Aorta (tissue), 5 donors: ENCODE results near the gene AMPH. TPM values are rescaled to one million over a fixed set of nuclear protein-coding genes. Genes with fewer than 3 reads are reported as not detected.

ENCODE experiments used
- ATAC-seq: fragments of 200-7000 bp; cut with Tn5 transposase; one replicate; pipeline ENCODE4 v1.9.1; 2022; ENCODE audit warnings: moderate library complexity; ENCODE audit not compliant: low FRiP score
- DNase-seq, 2 donors: peaks; one replicate each; pipeline ENCODE4 v3.0.0-alpha.2; 2020
- H3K27ac ChIP-seq, 2 donors: one replicate each; pipeline ENCODE4 v1.5.1; 2013; ENCODE audit warnings: low read length in 2 of 2, mild to moderate bottlenecking in 2 of 2, moderate library complexity in 2 of 2, control low read depth in 1 of 2, inconsistent platforms in 1 of 2, low read depth in 1 of 2
- H3K27me3 ChIP-seq, 2 donors: one replicate each; pipeline ENCODE4 v1.6.1; 2013; ENCODE audit warnings: control low read depth in 1 of 2, low read length in 1 of 2, mild to moderate bottlenecking in 1 of 2, moderate library complexity in 1 of 2; ENCODE audit not compliant: insufficient read depth in 2 of 2, control insufficient read depth in 1 of 2
- H3K36me3 ChIP-seq, 2 donors: one replicate each; pipeline ENCODE4 v1.6.1; 2013; ENCODE audit warnings: control low read depth in 1 of 2, low read length in 1 of 2, mild to moderate bottlenecking in 1 of 2; ENCODE audit not compliant: insufficient read depth in 2 of 2, control insufficient read depth in 1 of 2
- H3K4me1 ChIP-seq, 2 donors: one replicate each; pipeline ENCODE4 v1.6.1; 2013; ENCODE audit warnings: low read length in 2 of 2, control low read depth in 1 of 2, mild to moderate bottlenecking in 1 of 2, moderate library complexity in 1 of 2; ENCODE audit not compliant: insufficient read depth in 2 of 2, control insufficient read depth in 1 of 2
- H3K4me3 ChIP-seq, 2 donors: one replicate each; pipeline ENCODE4 v1.5.1; 2013; ENCODE audit warnings: low read length in 2 of 2, control low read depth in 1 of 2, mild to moderate bottlenecking in 1 of 2
- H3K9me3 ChIP-seq: one replicate; pipeline ENCODE4 v1.6.1; 2013; ENCODE audit warnings: mild to moderate bottlenecking, low read length; ENCODE audit not compliant: control insufficient read depth
- WGBS, 2 donors: extraction: QIAGEN DNeasy Blood & Tissue Kit; methylation state at CpG; one replicate each; pipeline ENCODE4 v1.1.7; 2013; 5-methylcytosine and 5-hydroxymethylcytosine counted together
- intact Hi-C, 2 donors: fragments of 100-400 bp; cut with DNase I; formaldehyde crosslinking; loops; one replicate each; pipeline versions ENCODE4 v1.14.2 to v1.15.0; 2022
- polyA plus RNA-seq, 2 donors: library from polyadenylated mRNA; stranded (reverse); fragments of 200-250 nt; gene quantifications; one replicate each; pipeline ENCODE4 v1.2.3, GENCODE V29; 2013
- total RNA-seq, 2 donors: library from RNA; stranded (reverse); fragmentation: NEBNext Ultra II Directional; extraction: Animal tissue kit (Norgen Biotek cat#: 25700); gene quantifications; one replicate each; pipeline ENCODE4 v1.2.1, GENCODE V29; 2021
- donor health status: healthy with polysubstance abuse.
- donor health status: Bipolar disorder and iron deficiency.
- donor health status: DM: no; HTN: no; CAD: no.
- donor health status: DM: no; HTN: no; CAD: no.
- donor health status: DM: yes; HTN: yes; CAD: no.

The AMPH gene
- total and polyA plus RNA-seq, 4 donors, result 1.3 to 8.8 (median 4.4) TPM

DNA sequence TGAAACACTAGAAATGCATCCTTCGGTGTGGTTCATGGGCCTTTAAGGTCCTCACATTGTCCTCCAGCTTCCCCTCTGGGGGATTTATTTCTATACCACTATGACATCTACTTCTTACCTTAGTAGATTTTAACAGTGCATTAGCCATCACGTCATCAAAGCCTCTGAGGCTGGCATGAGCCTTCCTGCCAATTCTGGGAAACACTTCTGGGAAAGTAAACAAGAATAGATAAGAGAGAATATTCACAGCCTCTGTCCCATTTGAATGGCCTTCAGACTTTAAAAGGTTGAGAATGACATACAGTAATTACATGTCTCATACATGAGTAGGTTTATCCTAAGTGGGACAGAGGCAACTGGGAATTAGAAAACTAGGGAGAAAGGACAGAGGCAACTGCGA is 89.7 kb downstream of the AMPH start:
- Histone ChIP-seq H3K36me3 (no peaks in the 10 kb centered on the region), H3K4me3 (no peak overlapping the region), H3K27ac (no peak overlapping the region), H3K9me3 (no peaks in the 10 kb centered on the region), H3K27me3 (no peaks in the 10 kb centered on the region), H3K4me1 (no peaks in the 10 kb centered on the region)
- ATAC-seq, result no peak
- no peak for DNase-seq
- WGBS, 2 donors, result 79 to 80% methylated on average over 3 of the region's 3 CpGs
- intact Hi-C loops, result no loop called here

DNA sequence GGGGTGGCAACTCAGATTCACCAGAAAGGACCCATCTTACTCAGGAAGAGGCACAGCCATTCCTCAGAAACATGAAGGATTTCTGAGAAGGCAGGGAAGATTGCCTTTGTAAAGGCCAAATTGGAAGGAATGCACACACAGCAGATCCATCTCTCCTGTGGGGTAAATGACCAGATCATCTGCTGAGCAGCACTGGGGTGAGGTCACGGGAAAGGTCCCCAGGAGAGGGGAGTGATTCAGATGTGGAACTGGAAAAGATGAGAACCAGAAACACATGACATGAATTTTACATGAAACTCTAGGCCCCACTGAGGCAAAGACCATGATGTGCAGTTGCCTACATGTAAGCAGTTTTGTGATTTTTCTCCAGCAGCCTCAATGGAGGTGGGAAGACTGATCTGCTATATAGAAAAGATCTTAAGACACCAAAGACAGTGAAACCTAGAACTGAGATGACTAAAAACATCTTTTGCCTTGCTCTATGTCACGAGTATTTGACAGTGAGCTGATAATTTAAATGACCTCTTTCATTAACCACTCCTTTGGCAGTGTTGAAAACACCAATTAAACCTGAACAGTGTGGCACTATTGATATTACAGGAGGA is 91.6 kb downstream of the AMPH start:
- no peaks in the 10 kb centered on the region for H3K27me3 ChIP-seq
- no peaks in the 10 kb centered on the region for H3K4me1 ChIP-seq
- no peak overlapping the region for H3K4me3 ChIP-seq
- no peak for ATAC-seq
- H3K9me3 ChIP-seq, result no peaks in the 10 kb centered on the region
- no peaks in the 10 kb centered on the region for H3K36me3 ChIP-seq
- no peak overlapping the region for H3K27ac ChIP-seq
- WGBS, 2 donors, result 94 to 96% methylated on average over 2 of the region's 2 CpGs
- intact Hi-C loops, result no loop called here
- DNase-seq, result no peak

DNA sequence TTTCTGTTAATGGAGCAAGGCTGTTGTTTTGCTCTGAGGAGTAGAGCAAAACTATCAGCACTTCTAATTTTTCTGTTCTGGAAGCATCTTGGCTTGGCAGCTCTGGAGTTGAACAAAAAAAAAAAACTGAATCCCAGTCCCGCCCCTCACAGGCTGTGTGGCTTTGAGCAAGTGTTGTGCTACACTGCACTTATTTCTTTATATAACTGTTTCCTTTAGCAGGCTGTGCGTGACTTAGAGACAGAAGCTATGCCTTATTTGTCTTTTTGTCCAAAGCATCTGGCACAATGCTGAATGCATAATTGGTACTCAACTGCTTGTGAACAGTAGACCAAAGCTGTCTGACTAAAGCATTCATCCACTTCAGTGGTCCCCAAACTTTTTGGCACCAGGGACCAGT is 96.1 kb downstream of the AMPH start:
- DNase-seq, result no peak
- H3K9me3 ChIP-seq, result no peaks in the 10 kb centered on the region
- ATAC-seq, result no peak
- H3K27me3 ChIP-seq, result no peaks in the 10 kb centered on the region
- no peak overlapping the region for H3K27ac ChIP-seq
- H3K36me3 ChIP-seq, result no peaks in the 10 kb centered on the region
- no peaks in the 10 kb centered on the region for H3K4me1 ChIP-seq
- WGBS, 2 donors, result 44 to 47% methylated on average over 2 of the region's 2 CpGs
- intact Hi-C loops, result no loop called here
- no peak overlapping the region for H3K4me3 ChIP-seq

DNA sequence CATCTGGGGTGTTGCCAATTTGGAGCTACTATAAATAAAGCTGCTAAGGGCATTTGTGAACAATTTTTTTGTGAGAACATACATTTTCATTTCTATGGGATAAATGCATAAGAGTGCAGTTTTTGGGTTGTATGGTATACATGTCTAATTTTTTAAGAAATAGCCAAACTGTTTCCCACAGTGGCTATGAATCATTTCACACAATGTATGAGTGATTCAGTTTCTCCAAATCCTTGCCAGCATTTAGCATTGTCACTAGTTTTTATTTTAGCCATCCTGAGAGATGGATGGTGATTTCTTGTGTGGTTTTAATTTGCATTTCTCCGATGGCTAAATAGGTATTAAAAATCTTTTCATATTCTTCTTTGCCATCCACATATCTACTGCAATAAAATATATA is 105.3 kb downstream of the AMPH start:
- Histone ChIP-seq H3K27ac (no peak overlapping the region), H3K4me3 (no peak overlapping the region), H3K9me3 (no peaks in the 10 kb centered on the region), H3K27me3 (no peaks in the 10 kb centered on the region), H3K4me1 (no peaks in the 10 kb centered on the region), H3K36me3 (no peaks in the 10 kb centered on the region)
- no peak for ATAC-seq
- intact Hi-C loops, result loop anchor here in 1 of 2 donors (10.0 kb wide), 1 partner anchor 139 kb away; no protein-coding TSS in a partner anchor
- no peak for DNase-seq
- WGBS, 2 donors, result 93 to 95% methylated on average over 1 of the region's 1 CpG

DNA sequence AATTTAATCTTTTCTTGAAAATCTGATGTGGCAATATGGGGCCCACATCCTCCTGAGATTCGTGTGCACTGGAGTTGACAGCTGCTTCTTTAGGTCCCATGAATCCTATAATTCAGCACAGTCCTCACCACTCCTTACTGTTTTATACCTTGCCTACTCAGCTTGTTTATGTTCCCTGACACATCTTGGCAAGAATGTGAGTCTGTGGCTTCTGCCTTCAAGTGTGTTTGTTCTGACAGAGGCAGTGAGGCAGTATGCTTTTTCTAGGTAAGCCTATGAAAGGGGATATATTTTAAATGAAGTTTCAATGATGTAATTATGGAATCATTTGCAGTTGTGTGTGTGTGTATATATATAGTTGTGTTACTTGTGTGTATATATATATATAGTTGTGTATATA is 106.4 kb downstream of the AMPH start:
- 77 to 78% methylated on average over 1 of the region's 1 CpG for WGBS, 2 donors
- DNase-seq (no peak), ATAC-seq (no peak)
- no peaks in the 10 kb centered on the region for H3K9me3 ChIP-seq
- H3K27ac ChIP-seq, result no peak overlapping the region
- H3K4me3 ChIP-seq, result no peak overlapping the region
- H3K4me1 ChIP-seq, result no peaks in the 10 kb centered on the region
- H3K27me3 ChIP-seq, result no peaks in the 10 kb centered on the region
- intact Hi-C loops, result loop anchor here in 1 of 2 donors (10.0 kb wide), 1 partner anchor 140 kb away; no protein-coding TSS in a partner anchor
- no peaks in the 10 kb centered on the region for H3K36me3 ChIP-seq

DNA sequence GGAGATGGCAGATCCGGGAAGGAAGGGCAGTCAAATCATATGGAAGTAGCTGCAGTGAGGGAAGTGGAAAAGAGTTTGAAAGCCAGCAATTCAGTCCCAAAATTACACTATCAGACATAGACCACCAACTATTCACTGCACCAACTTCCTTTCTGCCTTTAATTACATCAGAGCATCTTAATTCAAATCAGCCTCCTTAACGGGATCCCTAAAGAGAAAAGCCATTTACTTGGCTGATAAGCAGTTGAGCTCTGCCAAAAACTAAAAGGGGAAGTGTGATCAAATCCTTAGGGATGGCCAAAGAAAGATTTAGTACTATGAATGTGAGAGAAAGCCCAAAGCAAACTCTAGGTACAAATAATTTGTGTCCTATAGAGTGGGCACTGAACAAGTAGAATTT is 110.4 kb downstream of the AMPH start:
- intact Hi-C loops, result loop anchor here in 1 of 2 donors (10.0 kb wide), 1 partner anchor 144 kb away; no protein-coding TSS in a partner anchor
- Histone ChIP-seq H3K27ac (no peak overlapping the region), H3K36me3 (no peaks in the 10 kb centered on the region), H3K9me3 (peaks cover 4% of the 10 kb centered on the region), H3K27me3 (no peaks in the 10 kb centered on the region), H3K4me1 (no peaks in the 10 kb centered on the region), H3K4me3 (no peak overlapping the region)
- ATAC-seq, result no peak
- WGBS, 2 donors, result 37 to 43% methylated on average over 2 of the region's 2 CpGs
- DNase-seq, result no peak

DNA sequence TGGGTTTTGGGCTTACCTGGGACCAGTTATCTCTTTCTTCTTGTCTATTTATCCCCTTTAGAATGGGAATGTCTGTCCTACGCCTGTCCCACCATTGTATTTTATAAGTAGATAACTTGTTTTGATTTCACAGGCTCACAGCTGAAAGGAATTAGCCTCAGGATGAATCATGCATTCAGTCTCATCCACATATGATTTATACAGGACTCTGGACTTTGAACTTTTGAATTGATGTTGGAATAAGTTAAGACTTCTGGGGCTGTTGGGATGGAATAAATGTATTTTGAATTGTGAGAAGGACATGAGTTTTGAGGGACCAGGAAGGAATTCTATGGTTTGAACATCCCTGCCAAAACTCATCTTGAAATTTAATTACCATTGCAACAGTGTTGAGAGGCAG is 112.6 kb downstream of the AMPH start:
- Histone ChIP-seq H3K4me1 (no peaks in the 10 kb centered on the region), H3K27ac (no peak overlapping the region), H3K36me3 (no peaks in the 10 kb centered on the region), H3K9me3 (peaks cover 4% of the 10 kb centered on the region), H3K4me3 (no peak overlapping the region), H3K27me3 (no peaks in the 10 kb centered on the region)
- DNase-seq (no peak), ATAC-seq (no peak)
- WGBS, 2 donors, result 89 to 92% methylated on average over 1 of the region's 1 CpG
- intact Hi-C loops, result no loop called here

DNA sequence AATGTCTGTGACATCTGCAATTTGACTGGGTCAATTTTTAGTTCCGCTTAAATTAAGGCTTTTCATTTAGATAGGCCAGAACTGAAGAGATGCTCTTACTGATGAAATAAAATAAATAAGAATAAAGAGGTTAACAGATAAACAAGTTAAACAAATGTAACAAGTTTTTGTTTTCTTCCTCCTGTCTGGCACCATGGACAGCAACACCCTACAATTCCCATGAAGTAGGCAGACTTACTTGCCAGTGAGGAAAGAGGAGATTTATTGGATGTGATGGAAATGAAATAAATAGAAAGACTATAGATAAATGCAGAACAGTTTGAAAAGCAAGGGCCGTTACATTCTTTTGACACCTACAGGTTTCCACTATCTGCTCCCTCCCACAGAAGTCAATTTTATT is 118.5 kb downstream of the AMPH start:
- H3K27me3 ChIP-seq, result no peaks in the 10 kb centered on the region
- DNase-seq (no peak), ATAC-seq (no peak)
- intact Hi-C loops, result no loop called here
- H3K4me3 ChIP-seq, result no peak overlapping the region
- H3K4me1 ChIP-seq, result no peaks in the 10 kb centered on the region
- peaks cover 4% of the 10 kb centered on the region for H3K9me3 ChIP-seq
- H3K27ac ChIP-seq, result no peak overlapping the region
- 76 to 81% methylated on average over 2 of the region's 2 CpGs for WGBS, 2 donors
- no peaks in the 10 kb centered on the region for H3K36me3 ChIP-seq

DNA sequence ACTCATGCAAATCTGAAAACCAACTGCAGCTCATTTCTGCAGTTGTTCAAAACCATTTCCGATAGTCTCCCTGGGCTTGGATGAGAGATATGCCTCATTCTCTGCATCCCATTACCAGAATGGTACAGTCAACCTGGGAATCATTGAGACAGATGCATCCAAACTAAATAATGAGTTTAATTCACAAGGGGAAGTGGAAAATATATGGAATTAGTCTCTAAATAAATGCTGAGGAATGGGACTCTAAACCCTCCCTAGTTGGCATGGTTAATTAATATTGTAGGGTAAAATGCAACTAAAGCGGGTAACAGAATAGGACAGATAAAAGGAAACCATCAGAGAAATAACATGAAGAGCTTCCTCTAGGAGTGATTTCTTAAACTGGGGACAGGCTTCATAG is 118.9 kb downstream of the AMPH start:
- ATAC-seq, result no peak
- Histone ChIP-seq H3K27ac (no peak overlapping the region), H3K4me3 (no peak overlapping the region), H3K36me3 (no peaks in the 10 kb centered on the region), H3K4me1 (no peaks in the 10 kb centered on the region), H3K27me3 (no peaks in the 10 kb centered on the region), H3K9me3 (peaks cover 4% of the 10 kb centered on the region)
- 93 to 95% methylated on average over 2 of the region's 2 CpGs for WGBS, 2 donors
- no peak for DNase-seq
- intact Hi-C loops, result no loop called here
